Right atrium auricular region (tissue), 2 donors: ENCODE results near the gene PPFIA4. TPM values are rescaled to one million over a fixed set of nuclear protein-coding genes. Genes with fewer than 3 reads are reported as not detected.

ENCODE experiments used
- DNase-seq: peaks from one replicate; pipeline ENCODE4 v3.0.0-alpha.2; 2019; ENCODE audit warnings: low spot score
- H3K27ac ChIP-seq, 2 donors: fragments of 200-600 bp; sonication (generic); 1 replicate in 1 of 2; 2 replicates in 1 of 2; pipeline ENCODE4 v1.5.1; 2016 to 2019
- H3K27me3 ChIP-seq, 2 donors: fragments of 200-600 bp; sonication (generic); one replicate each; pipeline versions ENCODE4 v1.5.1 to v1.6.0; 2017 to 2019
- H3K36me3 ChIP-seq: fragments of 200-600 bp; sonication (generic); one replicate; pipeline ENCODE4 v1.5.1; 2016
- H3K4me1 ChIP-seq, 2 donors: fragments of 200-600 bp; sonication (generic); one replicate each; pipeline versions ENCODE4 v1.5.1 to v1.6.0; 2017 to 2019
- H3K4me3 ChIP-seq, 2 donors: fragments of 200-600 bp; sonication (generic); 1 replicate in 1 of 2; 2 replicates in 1 of 2; pipeline ENCODE4 v1.5.1; 2017 to 2019; ENCODE audit warnings: mild to moderate bottlenecking in 1 of 2, moderate library complexity in 1 of 2
- H3K9me3 ChIP-seq, 2 donors: fragments of 200-600 bp; sonication (generic); one replicate each; pipeline ENCODE4 v1.5.1; 2019
- CTCF ChIP-seq, 2 donors: fragments of 200-600 bp; sonication (generic); IDR thresholded peaks; one replicate each; pipeline ENCODE4 v1.5.1; 2019; ENCODE audit warnings: antibody characterized with exemption in 2 of 2
- total RNA-seq, 2 donors: library from RNA; depleted of rRNA; stranded (reverse); fragments of >200 nt; gene quantifications; one replicate each; pipeline ENCODE4 v1.1.0, GENCODE V29; 2016

PPFIA4 gene
- total RNA-seq, 2 donors from 2014 or later = 16.3 to 19.2 TPM

GRCh38 chr1:203036537-203036936 is 10.2 kb downstream of the PPFIA4 start:
- peak; percentile 36 for DNase-seq
- Histone ChIP-seq H3K27me3 (no peaks in the 10 kb centered on the region), H3K4me3 (no peak overlapping the region), H3K36me3 (no peaks in the 10 kb centered on the region), H3K4me1 (peaks cover 0 to 55% of the 10 kb centered on the region in 2 donors), H3K9me3 (no peaks in the 10 kb centered on the region), H3K27ac (peak overlapping the region; percentile 81 to 91)
- TF ChIP-seq CTCF (IDR thresholded peaks at IDR 0.05) = no peak

GRCh38 chr1:203037509-203038190 is 11.4 kb downstream of the PPFIA4 start:
- no peaks in the 10 kb centered on the region for H3K27me3 ChIP-seq
- H3K9me3 ChIP-seq = no peaks in the 10 kb centered on the region
- H3K4me3 ChIP-seq = no peak overlapping the region
- TF ChIP-seq CTCF (IDR thresholded peaks at IDR 0.05) = no peak
- H3K27ac ChIP-seq = peak overlapping the region; percentile 81 to 91
- no peak for DNase-seq
- peaks cover 0 to 55% of the 10 kb centered on the region in 2 donors for H3K4me1 ChIP-seq
- H3K36me3 ChIP-seq = no peaks in the 10 kb centered on the region

GRCh38 chr1:203038217-203038741 is 12.0 kb downstream of the PPFIA4 start:
- Histone ChIP-seq H3K4me3 (no peak overlapping the region), H3K36me3 (no peaks in the 10 kb centered on the region), H3K27me3 (no peaks in the 10 kb centered on the region), H3K9me3 (no peaks in the 10 kb centered on the region), H3K27ac (peak overlapping the region; percentile 81 to 91), H3K4me1 (peaks cover 0 to 55% of the 10 kb centered on the region in 2 donors)
- no peak for TF ChIP-seq CTCF (IDR thresholded peaks at IDR 0.05)
- DNase-seq = peak; percentile 77

GRCh38 chr1:203038891-203039608 is 12.8 kb downstream of the PPFIA4 start:
- Histone ChIP-seq H3K27me3 (no peaks in the 10 kb centered on the region), H3K4me3 (no peak overlapping the region), H3K9me3 (no peaks in the 10 kb centered on the region), H3K27ac (peak overlapping the region; percentile 81 to 91), H3K36me3 (no peaks in the 10 kb centered on the region), H3K4me1 (peaks cover 0 to 55% of the 10 kb centered on the region in 2 donors)
- peak; percentile 72 for DNase-seq
- TF ChIP-seq CTCF (IDR thresholded peaks at IDR 0.05) = peak; percentile 88 to 91

GRCh38 chr1:203039609-203040512 is 13.6 kb downstream of the PPFIA4 start:
- Histone ChIP-seq H3K4me3 (no peak overlapping the region), H3K27ac (peak overlapping the region; percentile 26 to 65), H3K4me1 (peaks cover 0 to 55% of the 10 kb centered on the region in 2 donors), H3K9me3 (no peaks in the 10 kb centered on the region), H3K27me3 (no peaks in the 10 kb centered on the region), H3K36me3 (no peaks in the 10 kb centered on the region)
- peak in 1 of 2 donors; percentile 43 for TF ChIP-seq CTCF (IDR thresholded peaks at IDR 0.05)
- DNase-seq = no peak
